GM23248 (cell line): ENCODE measurements around the gene DSE.

Source experiments
- EZH2 ChIP-seq: fragments of 200-600 bp; sonication (generic); IDR thresholded peaks from 2 replicates; pipeline ENCODE4 v1.6.1; 2018; ENCODE audit warnings: antibody characterized with exemption, mild to moderate bottlenecking; ENCODE audit not compliant: insufficient read depth, poor library complexity, severe bottlenecking
- EZH2phosphoT487 ChIP-seq: fragments of 200-600 bp; sonication (generic); IDR thresholded peaks from 2 replicates; pipeline ENCODE4 v1.6.1; 2018; ENCODE audit warnings: antibody characterized with exemption, moderate library complexity, mild to moderate bottlenecking, low read depth; ENCODE audit not compliant: insufficient read depth

GRCh38 chr6:116431964-116432595 lies 61.3 kb downstream of the DSE start:
- TF ChIP-seq EZH2phosphoT487 (no peak), EZH2 (no peak)
